Measurements from ENCODE around the gene AMOTL1.

Gene AMOTL1

GRCh38 chr11:94862926-94863880 is 95.0 kb downstream of the AMOTL1 start:
- no peak for DNase-seq (ENCODE audit: insufficient read length, low spot score)
- no peak for FAIRE-seq
- no peak for TF ChIP-seq CTCF (IDR thresholded peaks at IDR 0.05; ENCODE audit: insufficient read depth, missing control alignments)

- FAIRE-seq, result no peak
- TF ChIP-seq CTCF (IDR thresholded peaks at IDR 0.05; ENCODE audit: insufficient read depth, missing control alignments), result no peak
Observed at GRCh38 chr11:94864506-94865045, 96.4 kb downstream of the AMOTL1 start.

DNA sequence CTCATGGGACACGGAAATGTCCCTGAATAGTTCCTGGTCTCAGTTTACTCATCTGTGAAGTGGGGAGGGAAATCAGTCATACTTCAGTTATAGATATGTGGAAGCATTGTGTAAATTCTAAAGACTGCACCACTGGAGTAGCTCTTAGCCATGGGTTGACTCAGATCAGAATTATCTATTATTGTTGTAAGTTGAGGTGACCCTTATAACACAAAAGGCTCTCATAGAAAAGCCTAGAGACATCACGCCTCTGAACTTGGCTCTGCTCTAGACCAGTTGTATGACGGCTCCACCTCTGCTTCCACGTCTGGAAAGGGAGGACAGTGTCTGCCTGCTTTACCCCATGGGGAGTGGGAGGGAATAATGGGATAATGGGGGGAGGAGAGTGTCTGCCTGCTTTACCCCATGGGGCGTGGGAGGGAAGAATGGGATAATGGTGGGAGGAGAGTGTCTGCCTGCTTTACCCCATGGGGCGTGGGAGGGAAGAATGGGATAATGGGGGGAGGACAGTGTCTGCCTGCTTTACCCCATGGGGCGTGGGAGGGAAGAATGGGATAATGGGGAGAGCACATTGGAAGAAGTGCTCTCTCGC is 98.2 kb downstream of the AMOTL1 start:
- TF ChIP-seq CTCF (IDR thresholded peaks at IDR 0.05; ENCODE audit: insufficient read depth, missing control alignments), result no peak
- no peak for FAIRE-seq
- no peak for DNase-seq (ENCODE audit: insufficient read length, low spot score)

More at GRCh38 chr11:94864506-94865045, 96.4 kb downstream of the AMOTL1 start:
- DNase-seq (ENCODE audit: insufficient read length, low spot score), result no peak

- DNase-seq (ENCODE audit: insufficient read length, low spot score), result no peak
- no peak for TF ChIP-seq CTCF (IDR thresholded peaks at IDR 0.05; ENCODE audit: insufficient read depth, missing control alignments)
Observed at GRCh38 chr11:94866936-94867795, 99.0 kb downstream of the AMOTL1 start.

GRCh38 chr11:94868468-94868867 is 100.3 kb downstream of the AMOTL1 start:
- DNase-seq (ENCODE audit: insufficient read length, low spot score) (no peak), FAIRE-seq (no peak)
- TF ChIP-seq CTCF (IDR thresholded peaks at IDR 0.05; ENCODE audit: insufficient read depth, missing control alignments), result no peak

More at GRCh38 chr11:94866936-94867795, 99.0 kb downstream of the AMOTL1 start:
- FAIRE-seq, result no peak

GRCh38 chr11:94869186-94869585 is 101.0 kb downstream of the AMOTL1 start:
- FAIRE-seq, result no peak
- TF ChIP-seq CTCF (IDR thresholded peaks at IDR 0.05; ENCODE audit: insufficient read depth, missing control alignments), result no peak
- no peak for DNase-seq (ENCODE audit: insufficient read length, low spot score)
